GM18861 (cell line): ENCODE data around the gene TRAT1.

Experiments used
- ATAC-seq: cut with Tn5 transposase; IDR thresholded peaks from one replicate; pipeline ENCODE4 v1.9.1; 2021; ENCODE audit not compliant: unreplicated experiment

TRAT1 gene

GRCh38 chr3:108849075-108849474, 26.5 kb downstream of the TRAT1 start:
- no peak for ATAC-seq

DNA sequence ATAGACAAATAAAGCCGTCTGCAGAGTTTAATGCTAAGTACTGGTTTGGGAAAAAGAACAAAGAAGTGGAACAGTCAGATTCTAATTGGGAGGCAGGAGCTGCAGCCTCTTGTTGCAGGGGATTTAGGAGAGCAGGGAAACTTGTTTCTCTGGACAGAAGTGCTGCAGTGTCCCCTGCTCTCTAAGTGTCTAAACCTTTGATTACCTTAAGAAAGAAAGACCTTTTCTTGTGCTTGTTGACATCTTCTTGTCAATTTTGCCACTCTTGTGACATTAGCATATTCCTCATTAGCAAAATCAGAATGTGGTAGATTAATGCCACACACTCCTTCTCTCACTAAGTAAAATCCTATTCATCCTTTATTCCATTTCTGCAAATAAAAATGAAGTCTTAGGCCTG, 38.8 kb downstream of the TRAT1 start:
- no peak for ATAC-seq

DNA sequence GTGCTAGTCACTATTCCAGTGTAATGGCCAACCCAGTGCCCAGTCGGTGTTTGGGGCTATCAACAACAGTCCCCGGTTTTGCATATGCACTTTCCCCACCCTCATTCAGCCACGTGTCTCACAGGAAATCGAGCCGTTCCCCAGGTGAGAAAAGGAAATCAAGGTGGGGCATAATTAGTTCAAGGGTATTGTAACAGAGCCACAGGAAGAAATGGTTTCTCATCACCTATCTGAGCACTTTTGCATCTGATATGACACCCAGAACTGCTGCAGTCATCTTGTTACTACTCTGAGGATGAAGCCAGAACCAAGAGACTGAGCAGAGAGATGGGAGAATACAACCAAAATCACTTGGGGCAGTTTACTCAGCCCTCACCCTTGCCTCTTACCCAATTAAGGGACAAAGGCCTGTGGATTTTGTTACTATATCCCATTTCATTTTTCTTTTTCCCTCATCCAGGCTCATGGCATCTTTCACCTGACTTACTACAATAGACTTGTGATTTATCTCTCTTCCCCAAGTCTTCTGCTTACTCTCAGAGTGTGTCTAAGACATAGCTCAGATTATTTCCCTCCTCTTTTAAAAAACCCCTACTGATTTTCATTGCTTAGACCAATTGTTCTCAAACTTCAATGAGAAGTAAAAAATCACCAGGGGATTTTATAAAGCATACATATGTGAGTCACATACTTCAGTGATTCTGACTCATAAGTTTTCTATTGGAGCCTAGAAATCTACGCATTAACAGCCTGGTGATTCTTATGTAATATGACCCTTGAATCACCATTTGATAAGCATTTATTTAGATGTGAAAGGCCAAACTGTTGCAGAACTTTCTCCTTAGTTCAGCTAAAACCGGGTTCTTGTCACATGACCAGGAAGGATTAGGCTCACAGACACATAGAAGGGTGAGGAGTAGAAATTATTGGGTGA, 40.5 kb downstream of the TRAT1 start:
- ATAC-seq: no peak

DNA sequence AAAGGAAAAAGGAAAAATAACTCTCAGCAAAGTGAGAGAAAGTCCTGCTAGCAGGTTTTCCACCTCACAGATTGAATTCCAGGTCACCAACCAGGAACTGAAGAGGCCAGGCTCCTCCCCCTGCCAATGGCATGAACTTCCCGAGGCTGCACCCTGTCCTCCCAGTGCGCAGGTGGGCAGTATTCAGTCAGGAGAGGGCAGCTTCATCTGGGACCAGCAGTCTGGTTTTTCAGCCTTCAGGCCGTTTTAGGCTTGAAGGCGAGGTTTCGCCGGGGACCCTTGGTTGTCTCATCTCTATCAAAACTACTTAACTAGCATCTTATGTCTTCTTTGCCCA, 41.2 kb downstream of the TRAT1 start:
- no peak for ATAC-seq

DNA sequence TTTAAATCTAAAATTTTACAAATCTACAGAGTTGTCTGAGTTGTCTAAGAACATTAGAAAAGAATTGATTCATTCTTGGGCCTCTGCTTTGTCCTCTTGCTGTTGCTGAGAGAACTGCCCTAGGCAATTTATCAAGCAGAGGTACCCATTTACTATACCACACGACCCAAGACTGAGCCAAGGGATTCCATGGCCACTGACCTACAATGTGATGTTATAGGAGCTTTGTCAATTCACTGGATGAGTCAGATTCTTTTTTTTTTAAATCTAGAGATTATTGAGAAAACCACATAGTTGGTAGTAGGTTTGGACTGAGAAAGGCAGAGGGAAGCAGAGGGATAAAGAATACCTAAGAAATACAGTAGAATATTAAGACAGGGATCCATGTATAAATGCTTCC, 55.3 kb downstream of the TRAT1 start:
- no peak for ATAC-seq

DNA sequence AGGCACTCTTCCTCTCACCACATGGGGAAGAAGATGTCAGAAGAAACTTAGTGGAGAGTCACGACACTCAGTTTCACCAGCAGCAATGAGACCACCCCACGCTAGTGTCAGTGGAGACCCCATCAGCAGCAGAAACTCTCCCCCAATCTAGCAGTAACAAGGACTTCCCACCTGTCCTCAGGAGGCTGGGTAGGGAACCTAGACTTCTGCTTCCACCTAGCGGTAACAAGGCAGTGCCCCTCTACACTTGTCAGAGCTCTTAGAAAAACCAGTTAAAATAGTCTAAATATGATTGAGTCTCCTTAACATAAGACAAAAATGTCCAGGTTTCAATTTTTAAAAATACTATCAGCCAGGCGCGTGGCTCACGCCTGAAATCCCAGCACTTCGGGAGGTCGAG, 57.3 kb downstream of the TRAT1 start:
- ATAC-seq: no peak

DNA sequence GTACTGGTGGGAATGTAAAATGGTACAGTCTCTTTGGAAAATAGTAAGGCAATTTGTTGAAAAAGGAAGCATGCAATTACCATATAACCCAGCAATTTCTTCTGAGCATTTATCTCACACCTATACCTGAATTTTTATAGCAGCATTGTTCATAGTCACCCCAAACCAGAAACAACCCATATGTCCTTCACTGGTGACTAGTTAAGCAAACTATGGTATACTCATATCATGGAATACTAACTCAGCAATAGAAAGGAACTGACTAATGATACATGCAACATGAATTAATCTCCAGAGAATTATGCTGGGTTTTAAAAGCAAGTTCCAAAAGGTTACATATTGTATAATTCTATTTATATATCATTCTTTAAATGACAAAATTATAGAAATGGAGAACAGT, 60.2 kb downstream of the TRAT1 start:
- no peak for ATAC-seq

DNA sequence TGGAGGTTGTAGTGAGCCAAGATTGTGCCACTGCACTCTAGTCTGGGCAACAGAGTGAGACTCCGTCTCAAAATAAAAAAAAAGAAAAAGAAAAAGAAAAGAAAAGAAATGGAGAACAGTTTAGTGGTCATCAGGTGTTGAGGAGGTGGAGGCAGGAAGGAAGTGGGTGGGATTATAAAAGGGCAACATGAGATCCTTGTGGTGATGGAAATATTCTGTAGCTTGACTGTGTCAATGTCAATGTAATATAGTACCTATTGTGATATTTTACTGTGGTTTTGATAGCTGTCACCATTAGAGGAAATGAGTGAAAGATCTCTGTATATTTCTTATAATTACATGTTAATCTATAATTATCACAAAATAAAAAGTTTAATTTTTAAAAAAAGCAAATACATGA, 60.8 kb downstream of the TRAT1 start:
- ATAC-seq: no peak

DNA sequence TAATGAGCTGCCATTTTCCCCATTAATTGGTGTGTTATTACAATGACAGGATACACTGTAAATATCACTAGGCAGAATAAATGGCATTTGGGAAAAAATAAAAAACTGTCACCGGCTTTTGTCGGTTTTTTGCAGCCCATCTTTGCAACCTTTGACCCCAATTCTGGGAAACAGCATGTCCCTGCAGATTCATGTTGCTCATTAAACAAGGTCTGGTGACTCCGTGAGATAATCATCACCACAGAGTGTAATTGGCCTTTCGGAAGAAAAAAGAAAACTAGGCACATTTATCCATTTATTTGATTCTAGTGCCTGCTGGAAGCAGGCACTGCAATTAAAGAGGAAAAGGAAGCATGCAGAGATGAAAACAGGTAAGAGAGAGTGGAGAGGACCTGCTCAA, 64.5 kb downstream of the TRAT1 start:
- no peak for ATAC-seq

DNA sequence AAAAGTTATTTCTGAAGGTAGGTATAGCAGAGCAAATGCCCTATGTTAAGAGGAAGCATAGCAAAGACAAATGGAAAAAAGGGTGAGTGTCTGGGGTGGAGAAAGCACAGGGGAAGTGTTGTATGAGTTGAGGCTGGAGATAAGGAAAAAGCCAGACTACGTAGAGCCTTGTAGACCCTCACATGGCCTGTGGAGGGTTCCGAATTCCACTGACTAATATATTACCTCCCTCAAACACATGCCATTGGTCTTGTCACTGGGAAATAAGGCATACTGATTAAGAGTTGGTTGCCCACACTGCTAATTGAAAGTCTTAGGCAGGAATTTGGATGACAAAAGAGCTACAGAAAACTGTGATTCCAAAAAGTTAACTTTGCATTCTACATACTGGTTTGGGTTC, 65.2 kb downstream of the TRAT1 start:
- ATAC-seq: no peak

DNA sequence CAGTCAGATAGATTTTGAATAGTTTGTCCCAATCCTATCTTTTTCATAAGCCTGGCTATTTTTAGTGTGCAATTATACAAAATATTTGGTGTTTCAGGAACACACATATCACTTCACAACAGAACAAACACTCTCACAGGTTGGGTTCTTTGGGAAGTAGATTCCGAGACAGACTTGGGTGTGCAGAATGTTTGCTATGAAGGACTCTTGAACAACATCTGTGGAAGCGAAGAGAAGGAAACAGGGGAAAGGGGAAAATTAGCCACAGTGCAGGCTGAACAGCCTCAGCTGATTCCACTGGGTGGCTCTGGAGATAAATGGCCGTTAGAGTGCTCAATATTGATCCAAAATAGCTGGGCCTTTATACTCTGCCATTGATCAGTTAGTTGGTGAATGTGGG, 69.2 kb downstream of the TRAT1 start:
- ATAC-seq: no peak

DNA sequence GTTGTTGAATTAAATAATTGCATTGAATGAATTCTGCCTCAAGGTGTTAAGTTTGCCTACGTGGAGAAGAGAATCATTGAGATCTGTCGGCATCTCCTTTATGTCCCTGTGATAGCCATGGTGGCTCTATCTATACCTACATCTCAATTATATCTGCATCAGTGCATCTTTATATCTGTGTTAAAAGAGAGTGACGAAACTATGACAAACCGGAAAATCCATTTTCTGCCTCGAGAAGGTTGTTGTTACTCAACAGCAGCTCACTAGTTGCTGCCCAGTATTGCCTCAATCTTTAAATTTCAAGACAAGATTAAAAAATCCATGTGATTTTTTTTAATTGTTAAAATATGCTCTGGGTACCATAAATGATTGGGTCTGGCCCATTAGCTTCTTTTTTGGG, 72.4 kb downstream of the TRAT1 start:
- ATAC-seq: no peak

- no peak for ATAC-seq
Observed at GRCh38 chr3:108897883-108898282, 75.3 kb downstream of the TRAT1 start.

GRCh38 chr3:108899530-108899929, 76.9 kb downstream of the TRAT1 start:
- ATAC-seq: no peak
